Measurements from ENCODE around the gene VILL. TPM values are rescaled to one million over a fixed set of nuclear protein-coding genes. Genes with fewer than 3 reads are reported as not detected.

Gene VILL
- polyA plus RNA-seq, 4 donors = 10.8 to 13.3 (median 11.3) TPM

DNA sequence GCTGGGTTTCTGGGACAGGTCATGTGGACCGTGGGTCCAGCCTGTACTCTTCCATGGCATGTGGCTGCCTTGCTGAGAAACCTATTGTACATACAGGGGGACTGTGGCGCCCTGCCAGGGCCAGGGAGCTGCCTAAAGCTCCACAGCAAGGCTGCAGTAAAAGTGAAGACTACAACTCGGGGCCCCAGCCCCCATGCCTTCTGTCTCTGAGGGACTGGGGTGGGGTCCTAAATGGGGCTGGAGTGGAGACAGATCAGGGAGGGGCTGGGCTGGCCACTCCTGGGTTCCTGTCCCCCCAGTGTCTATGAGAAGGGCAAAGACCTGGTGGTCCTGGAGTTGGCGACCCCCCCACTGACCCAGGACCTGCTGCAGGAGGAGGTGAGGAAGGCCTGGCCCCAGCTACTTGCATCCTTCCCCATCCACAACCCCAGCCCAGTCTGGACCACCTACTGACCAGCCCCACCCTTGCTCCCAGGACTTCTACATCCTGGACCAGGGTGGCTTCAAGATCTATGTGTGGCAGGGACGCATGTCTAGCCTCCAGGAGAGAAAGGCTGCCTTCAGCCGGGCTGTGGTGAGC is 7.3 kb downstream of the VILL start:
- no peak for DNase-seq (ENCODE audit: low read depth in 4 of 4, low spot score in 3 of 4)

DNA sequence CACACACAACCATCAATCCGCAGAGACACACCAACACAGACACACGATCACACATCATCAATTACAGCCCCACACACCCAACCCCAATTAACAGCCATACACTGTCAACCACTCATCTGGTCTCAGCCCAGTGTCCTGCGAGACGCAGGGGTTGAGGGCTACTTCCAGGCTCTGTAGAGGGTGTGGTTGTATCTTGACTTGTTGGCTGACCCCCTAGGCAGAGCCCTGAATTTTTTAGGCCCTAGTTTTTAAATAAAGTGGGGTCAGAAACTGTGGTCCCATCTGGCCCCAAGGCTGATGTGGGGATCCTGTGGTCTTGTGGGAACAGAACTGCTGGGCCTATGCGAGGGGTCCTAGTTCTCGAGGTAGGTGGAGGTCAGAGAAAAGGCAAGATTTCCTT is 9.2 kb downstream of the VILL start:
- no peak for DNase-seq (ENCODE audit: low read depth in 4 of 4, low spot score in 3 of 4)

DNA sequence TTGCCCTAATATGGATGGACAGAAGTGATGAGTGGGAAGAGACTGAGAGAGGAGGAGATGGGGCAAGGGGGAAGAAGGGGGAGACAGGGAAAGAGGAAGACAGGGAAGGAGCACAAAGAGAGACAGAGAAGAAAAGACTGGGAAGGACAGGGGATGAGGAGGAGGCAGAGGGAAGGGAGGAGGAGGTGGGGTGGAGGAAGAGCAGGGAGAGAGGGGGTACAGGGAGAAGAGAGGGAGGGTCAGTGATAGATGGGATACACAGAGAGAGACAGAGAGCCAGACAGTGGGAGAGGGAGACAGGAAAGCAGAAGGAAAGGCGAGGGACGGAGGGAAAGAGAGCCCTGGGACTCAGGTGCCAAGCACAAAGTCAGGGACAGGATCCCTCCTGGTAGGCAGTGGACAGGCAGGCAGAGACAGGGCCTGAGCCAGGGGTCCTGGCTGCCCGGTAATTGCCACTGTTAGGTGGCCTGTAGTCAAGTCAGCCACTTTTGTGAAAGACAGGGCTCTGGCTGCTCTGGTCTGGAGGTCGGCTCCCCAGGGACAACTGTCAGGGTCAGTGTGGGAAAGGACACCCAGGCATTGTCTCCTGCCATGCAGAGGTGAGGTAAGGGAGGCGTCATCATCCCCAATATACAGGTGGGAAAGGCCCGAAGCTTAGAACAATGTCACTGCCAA is 9.8 kb downstream of the VILL start:
- no peak for DNase-seq (ENCODE audit: low read depth in 4 of 4, low spot score in 3 of 4)

DNA sequence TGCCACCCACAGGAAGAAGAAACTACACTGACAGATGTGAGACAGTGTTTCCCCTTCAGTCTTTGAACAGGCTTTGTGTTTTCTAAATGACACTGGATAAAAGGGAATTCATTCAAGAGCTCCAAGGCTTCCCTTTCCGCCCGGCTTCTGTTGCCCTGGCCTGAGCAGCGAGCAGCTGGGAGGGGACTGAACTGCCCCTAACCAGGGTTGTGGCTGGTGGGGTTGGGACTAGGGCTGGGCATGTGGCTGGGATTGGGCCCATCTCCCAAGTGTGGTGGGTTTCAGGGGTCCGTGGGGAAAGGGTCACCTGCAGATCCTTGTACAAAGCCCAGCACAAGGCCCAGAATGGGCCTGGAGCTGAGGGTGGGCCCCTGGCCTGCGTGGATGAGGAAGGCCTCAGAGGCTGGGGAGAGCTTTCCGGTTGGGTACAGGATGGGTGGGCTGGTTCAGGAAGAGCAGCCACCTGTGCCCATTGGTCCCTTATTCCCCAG is 10.4 kb downstream of the VILL start:
- DNase-seq (ENCODE audit: low read depth in 4 of 4, low spot score in 3 of 4) = no peak

DNA sequence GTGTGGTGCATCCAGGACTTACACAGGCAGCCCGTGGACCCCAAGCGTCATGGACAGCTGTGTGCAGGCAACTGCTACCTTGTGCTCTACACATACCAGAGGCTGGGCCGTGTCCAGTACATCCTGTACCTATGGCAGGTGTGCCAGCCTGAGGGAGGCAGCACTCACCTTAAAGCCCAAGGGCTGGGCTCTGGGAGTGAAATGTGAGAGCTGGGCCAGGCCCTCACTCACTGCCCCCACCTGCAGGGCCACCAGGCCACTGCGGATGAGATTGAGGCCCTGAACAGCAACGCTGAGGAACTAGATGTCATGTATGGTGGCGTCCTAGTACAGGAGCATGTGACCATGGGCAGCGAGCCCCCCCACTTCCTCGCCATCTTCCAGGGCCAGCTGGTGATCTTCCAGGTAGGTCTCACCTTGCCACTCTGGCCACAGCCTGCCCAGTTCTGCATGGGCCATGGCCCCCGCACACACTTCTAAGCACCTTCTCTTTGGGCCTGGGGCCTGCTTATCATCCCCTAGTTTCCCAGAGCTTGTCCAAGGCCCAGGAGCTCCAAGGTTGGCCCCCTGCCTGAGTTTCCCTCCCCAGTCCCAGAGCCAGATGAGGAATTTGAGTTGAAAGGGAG is 11.0 kb downstream of the VILL start:
- DNase-seq (ENCODE audit: low read depth in 4 of 4, low spot score in 3 of 4) = no peak

DNA sequence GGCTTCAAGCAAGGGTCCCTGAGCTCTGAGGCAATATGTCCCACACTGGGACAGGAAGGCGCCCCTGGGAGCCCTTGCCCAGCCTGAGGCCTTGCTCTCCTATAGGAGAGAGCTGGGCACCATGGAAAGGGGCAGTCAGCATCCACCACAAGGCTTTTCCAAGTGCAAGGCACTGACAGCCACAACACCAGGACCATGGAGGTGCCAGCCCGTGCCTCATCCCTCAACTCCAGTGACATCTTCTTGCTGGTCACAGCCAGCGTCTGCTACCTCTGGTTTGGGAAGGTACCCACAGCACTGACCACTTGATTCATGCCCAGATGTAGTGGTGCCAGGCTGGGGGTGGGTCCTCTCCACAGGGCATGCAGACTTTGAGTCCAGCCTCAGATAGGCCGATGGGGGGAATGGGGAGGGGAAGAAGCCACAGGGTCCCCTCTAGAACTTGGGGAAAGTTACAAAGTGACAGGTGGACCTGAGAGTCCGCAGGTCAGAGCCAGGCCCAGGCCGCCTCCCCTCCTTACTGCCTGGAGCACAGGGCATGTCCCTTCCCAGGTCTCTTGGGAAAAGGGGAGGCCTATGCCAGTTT is 11.8 kb downstream of the VILL start:
- DNase-seq (ENCODE audit: low read depth in 4 of 4, low spot score in 3 of 4) = no peak

DNA sequence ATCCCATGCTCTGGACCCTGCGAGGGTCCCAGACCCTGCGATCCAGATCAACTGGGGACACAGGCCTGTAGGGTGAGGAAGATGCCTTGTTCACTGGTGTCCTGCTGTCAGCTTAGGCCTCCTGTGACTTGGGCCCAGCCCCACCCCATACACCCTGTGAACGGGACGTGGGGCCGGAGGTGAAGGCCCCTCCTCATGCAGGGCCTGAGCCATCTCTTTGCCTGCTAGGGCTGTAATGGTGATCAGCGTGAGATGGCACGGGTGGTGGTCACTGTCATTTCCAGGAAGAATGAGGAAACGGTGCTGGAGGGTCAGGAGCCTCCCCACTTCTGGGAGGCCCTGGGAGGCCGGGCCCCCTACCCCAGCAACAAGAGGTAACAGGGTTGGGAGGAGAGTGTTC is 12.4 kb downstream of the VILL start:
- DNase-seq (ENCODE audit: low read depth in 4 of 4, low spot score in 3 of 4) = no peak

DNA sequence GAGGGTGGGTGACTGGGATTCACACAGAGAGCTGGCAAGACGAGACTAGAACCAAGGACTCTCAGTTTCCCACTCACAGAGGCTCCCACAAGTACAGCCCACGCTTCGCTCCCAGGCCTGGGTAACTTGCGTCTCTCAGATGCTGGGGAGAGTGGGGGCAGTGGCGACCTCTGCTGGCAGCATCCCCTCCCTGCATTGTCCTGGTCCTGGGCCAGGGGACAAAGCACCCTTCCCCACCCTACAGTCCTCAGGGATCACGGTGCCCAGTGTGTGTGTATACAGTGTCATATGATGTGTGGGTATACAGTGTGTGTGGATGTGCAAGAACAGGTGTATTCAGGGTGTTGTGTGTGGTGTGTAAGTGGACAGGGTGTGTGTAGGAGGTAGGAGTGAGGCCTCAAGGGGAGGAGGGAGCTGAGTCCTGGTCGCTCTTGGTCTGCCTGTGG is 12.8 kb downstream of the VILL start:
- no peak for DNase-seq (ENCODE audit: low read depth in 4 of 4, low spot score in 3 of 4)

DNA sequence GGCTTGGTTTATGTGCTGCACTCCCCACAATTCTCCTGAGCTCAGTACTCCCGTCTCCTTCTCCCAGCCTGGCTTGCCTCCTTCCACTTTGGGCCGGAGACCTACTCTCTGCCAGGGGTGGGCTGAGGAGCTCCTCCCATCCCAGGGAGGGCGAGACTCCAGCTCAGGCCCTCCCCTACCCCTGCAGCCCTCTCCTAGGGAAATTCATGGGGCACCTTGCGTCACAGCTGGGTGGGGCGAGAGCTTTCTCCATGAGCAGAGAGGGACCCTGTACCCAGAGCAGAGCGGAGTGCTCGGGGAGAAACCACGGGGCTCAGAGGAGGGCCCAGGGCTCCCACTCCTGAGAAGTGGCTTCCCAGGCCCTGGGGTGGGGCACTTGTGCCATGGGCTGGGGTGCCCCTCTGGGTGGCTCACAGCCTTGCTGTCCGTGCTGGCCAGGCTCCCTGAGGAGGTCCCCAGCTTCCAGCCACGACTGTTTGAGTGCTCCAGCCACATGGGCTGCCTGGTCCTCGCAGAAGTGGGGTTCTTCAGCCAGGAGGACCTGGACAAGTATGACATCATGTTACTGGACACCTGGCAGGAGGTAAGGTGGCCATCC is 13.3 kb downstream of the VILL start:
- DNase-seq (ENCODE audit: low read depth in 4 of 4, low spot score in 3 of 4) = no peak

DNA sequence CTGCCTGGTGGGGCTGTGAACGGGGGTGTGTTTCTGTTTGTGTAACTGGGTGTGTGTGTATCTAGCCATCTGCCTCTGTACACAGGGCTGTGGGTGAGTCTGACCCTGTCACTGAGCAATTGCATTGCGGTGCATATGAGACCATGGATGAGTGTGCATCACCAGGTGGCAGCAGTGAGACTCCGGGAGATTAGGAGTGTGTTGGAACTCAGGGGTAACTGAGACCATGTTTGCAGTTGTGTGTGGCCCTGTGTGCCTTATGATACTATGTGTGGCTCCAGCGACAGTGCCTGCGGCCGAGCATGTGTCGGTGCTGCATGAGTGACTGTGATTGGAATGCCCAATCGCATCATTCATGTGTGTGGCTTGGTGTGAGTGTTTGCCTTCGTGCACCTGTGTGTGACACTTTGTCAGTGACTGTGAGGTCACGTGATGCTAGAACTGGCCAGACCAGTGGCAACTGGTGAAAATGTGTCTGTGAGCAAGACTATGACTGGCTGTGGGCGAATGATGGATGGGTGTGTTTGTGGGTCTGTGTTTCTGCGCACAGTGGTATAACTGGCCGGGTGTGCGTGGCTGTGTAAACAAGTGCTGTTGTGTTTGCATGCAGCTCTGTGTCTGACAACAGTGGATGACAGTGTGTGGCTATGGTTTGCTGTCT is 14.0 kb downstream of the VILL start:
- DNase-seq (ENCODE audit: low read depth in 4 of 4, low spot score in 3 of 4) = no peak

DNA sequence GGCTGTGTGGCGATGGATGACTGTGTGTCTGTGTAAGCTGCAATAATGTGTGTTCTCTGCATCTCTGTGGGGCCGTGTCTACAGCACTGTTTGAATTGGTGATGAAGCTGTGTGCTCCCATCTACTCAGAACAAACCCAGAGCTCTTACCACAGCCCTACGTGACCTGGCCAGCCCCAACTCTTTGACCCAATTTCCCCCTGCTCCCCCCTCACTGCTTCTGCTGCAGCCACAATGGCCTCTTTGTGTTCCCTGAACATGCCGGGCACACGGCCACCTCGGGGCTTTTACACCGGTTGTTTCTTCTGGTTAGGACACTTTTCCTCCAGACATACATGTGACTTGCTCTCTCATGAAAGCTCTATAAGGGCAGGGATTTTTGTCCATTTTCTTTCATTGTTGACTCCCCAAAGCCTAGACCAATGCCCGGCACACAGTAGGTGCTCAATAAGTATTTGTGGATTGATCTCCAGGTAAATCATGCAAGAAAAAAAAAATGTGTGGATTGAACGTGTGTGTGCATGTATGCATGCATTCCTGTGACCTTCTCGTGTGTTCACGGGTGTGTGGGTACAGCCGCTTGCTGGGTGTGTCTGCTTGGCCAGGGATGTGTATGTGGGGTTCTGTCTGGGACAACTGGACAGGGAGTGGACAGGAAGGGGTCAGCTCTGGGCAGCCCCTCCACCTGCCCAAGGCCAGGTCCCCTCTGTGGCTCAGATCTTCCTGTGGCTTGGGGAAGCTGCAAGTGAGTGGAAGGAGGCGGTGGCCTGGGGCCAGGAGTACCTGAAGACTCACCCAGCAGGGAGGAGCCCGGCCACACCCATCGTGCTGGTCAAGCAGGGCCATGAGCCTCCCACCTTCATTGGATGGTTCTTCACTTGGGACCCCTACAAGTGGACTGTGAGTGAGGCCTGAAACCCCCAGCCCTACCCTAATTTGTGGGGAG is 14.8 kb downstream of the VILL start:
- DNase-seq (ENCODE audit: low read depth in 4 of 4, low spot score in 3 of 4) = no peak

DNA sequence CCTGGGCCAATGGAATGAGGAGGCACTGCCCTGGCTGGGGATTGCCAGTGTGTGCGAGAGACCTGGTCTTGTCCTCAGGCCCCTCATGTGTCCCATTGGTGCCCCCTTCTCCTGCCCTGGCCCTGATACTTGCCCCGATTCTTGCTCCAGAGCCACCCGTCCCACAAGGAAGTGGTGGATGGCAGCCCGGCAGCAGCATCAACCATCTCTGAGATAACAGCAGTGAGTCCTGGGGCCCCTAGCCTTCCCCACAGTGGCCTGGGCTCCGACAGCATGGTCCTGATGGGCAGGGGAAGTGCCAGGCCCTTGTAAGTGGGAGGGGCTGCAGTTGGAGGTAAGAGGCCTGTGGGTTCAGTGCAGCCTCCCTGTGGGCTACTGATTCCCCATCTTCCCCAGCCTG is 15.4 kb downstream of the VILL start:
- no peak for DNase-seq (ENCODE audit: low read depth in 4 of 4, low spot score in 3 of 4)

DNA sequence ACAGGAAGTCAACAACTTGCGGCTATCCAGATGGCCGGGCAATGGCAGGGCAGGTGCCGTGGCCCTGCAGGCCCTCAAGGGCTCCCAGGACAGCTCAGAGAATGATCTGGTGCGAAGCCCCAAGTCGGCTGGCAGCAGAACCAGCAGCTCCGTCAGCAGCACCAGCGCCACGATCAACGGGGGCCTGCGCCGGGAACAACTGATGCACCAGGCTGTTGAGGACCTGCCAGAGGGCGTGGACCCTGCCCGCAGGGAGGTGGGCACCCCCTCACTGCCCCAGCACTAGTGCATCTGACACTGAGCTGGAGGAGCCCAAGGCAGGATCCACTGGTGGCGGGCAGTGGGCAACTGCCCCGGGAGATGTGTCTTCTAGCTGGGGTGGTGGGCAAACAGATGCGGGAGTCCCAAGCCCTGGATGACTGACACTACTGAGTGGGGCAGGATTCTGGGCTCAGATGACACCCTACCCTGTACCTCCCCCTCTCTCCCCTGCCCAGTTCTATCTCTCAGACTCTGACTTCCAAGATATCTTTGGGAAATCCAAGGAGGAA is 15.9 kb downstream of the VILL start:
- no peak for DNase-seq (ENCODE audit: low read depth in 4 of 4, low spot score in 3 of 4)

DNA sequence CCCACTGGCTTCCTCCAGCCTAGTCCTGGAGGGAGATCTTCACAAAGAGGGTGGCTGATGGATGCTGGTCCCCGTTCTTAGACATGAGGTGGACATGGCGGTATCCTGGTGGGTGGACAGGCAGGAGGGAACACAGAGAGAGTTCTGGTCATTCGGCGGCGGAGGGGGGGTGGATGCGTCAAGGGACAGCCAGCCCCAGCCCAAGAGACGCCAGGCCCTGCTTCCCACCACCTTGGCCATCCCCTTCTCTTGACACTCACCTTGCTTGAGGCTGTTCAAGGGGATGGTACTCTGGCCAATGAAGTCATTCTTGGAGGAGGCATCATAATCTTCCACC is 17.1 kb downstream of the VILL start:
- DNase-seq (ENCODE audit: low read depth in 4 of 4, low spot score in 3 of 4) = no peak

DNA sequence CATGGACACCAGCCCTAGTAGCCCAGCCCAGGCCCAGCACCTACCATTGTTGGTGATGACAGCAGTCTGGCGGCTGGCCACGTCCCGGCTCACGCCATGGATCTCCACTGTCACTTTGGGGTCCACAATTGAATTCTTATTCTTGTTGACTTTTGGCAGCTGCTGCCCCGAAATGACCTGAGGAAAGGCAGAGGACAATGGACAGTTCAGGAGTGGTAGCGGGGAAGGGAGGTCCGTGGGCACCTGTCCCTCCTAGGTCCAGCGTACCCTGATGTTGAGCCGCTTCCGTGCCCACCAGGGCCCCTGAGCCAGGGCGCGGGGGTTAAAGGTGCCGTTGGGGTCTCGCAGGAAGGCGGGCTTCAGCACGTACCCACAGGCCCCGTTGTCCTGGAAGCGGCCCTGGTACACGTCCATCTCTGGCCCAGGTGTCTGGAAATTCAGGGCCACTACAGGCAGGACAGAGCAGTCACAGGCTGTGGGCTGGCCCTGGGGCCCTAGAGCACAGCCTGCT is 17.7 kb downstream of the VILL start:
- DNase-seq (ENCODE audit: low read depth in 4 of 4, low spot score in 3 of 4) = no peak

DNA sequence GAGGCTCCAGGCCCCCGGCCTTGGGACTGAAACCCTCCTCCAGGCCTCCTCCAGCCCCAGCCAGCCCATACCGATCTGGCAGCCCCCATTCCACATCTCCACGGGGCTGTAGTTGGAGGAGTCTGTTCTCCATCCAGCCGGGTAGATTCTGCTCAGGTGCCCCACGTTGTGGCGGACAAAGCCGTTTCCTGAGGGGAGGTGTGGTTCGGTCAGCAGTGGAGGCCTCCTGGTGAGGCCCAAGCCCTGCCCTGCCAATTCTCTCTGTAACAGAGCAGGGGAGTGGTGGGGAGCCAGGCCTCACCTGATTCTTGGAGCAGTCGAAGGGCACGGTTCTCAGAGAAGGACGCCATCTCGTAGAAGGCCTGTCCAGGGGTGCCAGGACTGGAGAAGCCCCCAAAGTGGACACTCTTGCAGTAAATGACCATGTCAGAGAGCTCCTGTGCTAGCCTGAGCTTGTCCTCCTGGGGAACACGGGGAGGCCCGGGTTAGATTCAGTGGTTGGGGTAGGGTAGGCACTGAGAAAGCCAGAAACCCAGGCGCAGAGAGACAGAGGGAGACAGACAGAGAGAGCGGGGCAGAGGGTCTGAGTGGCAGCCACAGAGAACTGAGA is 18.5 kb downstream of the VILL start:
- DNase-seq (ENCODE audit: low read depth in 4 of 4, low spot score in 3 of 4) = no peak

DNA sequence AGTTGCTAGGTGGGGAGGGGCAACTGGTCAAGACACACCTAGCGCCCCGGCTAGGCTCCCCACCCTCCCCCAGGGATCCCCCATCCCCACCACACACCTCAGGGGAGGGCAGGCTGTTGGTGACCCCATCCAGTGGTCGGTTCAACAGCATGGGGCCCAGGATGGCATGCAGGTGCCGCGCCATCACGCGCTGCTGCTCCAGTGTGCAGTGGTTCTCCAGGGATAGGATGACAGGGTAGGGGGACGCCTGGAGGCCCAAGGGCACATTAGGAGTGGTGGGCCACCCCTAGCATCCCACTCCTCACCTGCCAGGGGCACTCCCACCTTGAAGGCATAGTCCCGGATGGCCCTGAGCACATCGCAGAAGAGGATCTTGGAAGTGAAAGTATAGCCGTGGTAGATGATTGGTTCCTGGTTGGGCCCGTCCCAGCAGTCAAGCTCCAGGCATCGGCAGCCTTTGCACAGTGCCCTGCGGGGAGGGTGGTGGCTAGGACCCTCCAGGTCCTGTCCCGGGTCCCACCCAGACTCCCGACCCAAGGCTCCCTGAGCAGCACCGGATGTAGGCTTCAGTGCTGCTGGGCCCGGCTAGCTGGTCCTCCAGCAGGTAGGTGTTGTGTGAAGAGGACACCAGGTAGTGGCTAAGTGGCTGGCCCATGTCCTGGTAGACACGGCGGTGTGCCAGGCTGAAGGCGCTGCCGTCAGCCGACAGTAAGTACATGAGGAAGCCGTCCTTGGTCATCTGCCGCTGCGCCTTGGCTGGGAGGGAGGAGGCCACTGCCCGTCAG is 19.4 kb downstream of the VILL start:
- DNase-seq (ENCODE audit: low read depth in 4 of 4, low spot score in 3 of 4) = no peak

DNA sequence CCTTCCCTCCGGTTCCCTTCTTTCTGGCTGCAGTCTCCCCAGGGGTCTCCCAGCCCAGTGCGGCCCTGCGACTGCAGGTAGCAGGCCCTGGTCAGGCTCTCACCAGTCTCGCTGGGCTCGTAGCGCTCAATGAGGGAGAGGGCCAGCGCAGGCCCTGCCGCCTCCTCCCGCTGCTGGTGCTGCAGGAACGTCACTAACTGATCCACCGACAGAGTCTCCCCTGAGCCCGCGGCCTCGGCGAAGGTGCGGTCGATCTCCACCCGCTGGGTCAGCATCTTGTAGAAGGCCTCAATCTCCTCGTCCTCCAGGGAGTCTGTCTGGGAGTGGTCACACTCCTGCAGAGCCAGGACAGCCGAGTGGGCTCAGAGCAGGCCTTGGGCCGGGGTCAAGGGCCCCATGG is 20.5 kb downstream of the VILL start:
- DNase-seq (ENCODE audit: low read depth in 4 of 4, low spot score in 3 of 4) = no peak
